LNCaP clone FGC (cell line): ENCODE measurements around the gene ZNF70.

Experiments used
- DNase-seq: peaks from one replicate; pipeline ENCODE4 v3.0.0-alpha.2; 2011; ENCODE audit warnings: low read depth
- H3K4me3 ChIP-seq: 2 replicates; pipeline ENCODE4 v1.5.1; 2011; ENCODE audit warnings: mild to moderate bottlenecking, low read depth, low read length, control low read depth
- TF ChIP-seq, protein P1 (sequence below): IDR thresholded peaks from 2 replicates; pipeline ENCODE4 v1.5.1; 2012; ENCODE audit warnings: mild to moderate bottlenecking; ENCODE audit not compliant: control insufficient read depth, insufficient read depth; ENCODE audit errors: extremely low read depth

The ZNF70 gene

DNA sequence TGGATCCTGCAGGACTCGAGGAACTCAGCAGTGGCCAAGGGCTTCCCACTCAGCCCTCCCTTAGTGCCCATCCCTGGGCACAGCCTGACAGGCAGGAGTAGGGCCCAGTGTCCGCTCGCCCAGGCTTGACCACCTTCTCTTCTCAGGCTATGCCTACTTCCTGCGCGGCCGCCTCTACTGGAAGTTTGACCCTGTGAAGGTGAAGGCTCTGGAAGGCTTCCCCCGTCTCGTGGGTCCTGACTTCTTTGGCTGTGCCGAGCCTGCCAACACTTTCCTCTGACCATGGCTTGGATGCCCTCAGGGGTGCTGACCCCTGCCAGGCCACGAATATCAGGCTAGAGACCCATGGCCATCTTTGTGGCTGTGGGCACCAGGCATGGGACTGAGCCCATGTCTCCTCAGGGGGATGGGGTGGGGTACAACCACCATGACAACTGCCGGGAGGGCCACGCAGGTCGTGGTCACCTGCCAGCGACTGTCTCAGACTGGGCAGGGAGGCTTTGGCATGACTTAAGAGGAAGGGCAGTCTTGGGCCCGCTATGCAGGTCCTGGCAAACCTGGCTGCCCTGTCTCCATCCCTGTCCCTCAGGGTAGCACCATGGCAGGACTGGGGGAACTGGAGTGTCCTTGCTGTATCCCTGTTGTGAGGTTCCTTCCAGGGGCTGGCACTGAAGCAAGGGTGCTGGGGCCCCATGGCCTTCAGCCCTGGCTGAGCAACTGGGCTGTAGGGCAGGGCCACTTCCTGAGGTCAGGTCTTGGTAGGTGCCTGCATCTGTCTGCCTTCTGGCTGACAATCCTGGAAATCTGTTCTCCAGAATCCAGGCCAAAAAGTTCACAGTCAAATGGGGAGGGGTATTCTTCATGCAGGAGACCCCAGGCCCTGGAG is 32.6 kb upstream of the ZNF70 start:
- TF ChIP-seq, protein P1, sequence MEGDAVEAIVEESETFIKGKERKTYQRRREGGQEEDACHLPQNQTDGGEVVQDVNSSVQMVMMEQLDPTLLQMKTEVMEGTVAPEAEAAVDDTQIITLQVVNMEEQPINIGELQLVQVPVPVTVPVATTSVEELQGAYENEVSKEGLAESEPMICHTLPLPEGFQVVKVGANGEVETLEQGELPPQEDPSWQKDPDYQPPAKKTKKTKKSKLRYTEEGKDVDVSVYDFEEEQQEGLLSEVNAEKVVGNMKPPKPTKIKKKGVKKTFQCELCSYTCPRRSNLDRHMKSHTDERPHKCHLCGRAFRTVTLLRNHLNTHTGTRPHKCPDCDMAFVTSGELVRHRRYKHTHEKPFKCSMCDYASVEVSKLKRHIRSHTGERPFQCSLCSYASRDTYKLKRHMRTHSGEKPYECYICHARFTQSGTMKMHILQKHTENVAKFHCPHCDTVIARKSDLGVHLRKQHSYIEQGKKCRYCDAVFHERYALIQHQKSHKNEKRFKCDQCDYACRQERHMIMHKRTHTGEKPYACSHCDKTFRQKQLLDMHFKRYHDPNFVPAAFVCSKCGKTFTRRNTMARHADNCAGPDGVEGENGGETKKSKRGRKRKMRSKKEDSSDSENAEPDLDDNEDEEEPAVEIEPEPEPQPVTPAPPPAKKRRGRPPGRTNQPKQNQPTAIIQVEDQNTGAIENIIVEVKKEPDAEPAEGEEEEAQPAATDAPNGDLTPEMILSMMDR = no peak
- DNase-seq = no peak
- H3K4me3 ChIP-seq = no peak overlapping the region

DNA sequence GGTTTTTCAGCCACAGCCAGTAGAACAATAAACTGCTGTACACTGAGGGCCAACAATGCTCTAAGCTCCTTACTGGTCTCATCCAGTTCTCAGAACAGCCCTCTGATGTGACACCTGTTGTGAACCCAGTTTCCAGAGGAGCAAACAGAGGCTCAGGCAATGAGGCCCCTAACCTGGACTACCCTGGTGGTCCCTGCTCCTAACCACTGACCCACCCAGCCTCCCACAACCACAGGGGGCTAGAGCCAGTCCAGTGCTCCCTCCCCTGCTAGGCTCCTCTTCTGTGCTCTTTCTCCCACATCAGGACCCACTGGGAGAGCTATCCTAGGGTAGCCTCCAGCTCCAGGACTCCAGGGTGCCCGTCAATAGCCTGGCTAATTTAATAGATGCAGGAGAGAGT is 31.8 kb upstream of the ZNF70 start:
- DNase-seq = no peak
- H3K4me3 ChIP-seq = no peak overlapping the region
- TF ChIP-seq, protein P1 = no peak

DNA sequence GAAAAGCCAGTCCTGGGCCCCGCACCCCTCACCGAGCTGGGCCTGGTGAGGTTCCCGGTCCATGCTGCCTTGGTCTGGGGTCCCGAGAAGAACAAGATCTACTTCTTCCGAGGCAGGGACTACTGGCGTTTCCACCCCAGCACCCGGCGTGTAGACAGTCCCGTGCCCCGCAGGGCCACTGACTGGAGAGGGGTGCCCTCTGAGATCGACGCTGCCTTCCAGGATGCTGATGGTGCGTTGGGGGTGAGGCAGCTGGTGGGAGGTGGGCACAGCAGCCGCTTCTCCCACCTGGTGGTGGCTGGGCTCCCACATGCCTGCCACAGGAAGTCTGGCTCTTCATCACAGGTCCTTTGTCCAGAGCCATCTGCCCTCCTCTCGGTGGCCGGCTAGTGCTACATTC is 31.3 kb upstream of the ZNF70 start:
- no peak for DNase-seq
- no peak overlapping the region for H3K4me3 ChIP-seq
- TF ChIP-seq, protein P1 = no peak

DNA sequence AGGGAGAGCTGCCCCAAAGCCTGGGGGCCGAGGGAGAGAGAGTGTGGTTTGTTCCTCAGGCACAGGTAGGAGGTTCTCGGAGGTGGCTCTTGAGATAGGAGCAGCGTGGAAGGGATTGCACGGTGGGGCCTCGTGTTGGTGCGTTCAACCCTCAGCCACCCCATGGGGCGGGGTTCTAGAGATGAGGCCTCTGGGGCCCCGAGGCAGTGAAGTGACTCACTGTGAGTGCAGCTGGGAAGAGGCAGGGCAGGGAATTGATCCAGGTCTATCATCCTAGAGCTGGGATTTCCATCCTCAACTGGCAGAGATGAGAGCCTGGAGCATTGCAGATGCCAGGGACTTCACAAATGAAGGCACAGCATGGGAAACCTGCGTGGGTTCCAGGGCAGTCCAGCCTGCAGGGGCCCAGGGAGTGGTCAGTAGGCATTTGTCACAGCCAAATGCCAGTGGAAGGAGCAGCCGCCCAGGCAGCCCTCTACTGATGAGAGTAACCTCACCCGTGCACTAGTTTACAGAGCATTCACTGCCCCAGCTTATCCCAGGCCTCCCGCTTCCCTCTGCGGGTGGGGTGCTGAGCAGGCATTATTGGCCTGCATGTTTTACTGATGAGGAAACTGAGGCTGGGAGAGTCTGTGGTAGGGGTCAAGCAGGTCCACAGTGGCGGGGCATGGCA is 30.7 kb upstream of the ZNF70 start:
- TF ChIP-seq, protein P1 = no peak
- no peak overlapping the region for H3K4me3 ChIP-seq
- no peak for DNase-seq

DNA sequence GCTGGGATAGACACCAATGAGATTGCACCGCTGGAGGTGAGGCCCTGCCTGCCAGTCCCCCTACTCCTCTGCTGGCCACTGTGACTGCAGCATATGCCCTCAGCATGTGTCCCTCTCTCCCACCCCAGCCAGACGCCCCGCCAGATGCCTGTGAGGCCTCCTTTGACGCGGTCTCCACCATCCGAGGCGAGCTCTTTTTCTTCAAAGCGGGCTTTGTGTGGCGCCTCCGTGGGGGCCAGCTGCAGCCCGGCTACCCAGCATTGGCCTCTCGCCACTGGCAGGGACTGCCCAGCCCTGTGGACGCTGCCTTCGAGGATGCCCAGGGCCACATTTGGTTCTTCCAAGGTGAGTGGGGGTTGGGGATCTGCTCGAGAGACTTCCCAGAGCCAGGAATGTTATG is 30.2 kb upstream of the ZNF70 start:
- H3K4me3 ChIP-seq = no peak overlapping the region
- TF ChIP-seq, protein P1 = no peak
- DNase-seq = no peak

DNA sequence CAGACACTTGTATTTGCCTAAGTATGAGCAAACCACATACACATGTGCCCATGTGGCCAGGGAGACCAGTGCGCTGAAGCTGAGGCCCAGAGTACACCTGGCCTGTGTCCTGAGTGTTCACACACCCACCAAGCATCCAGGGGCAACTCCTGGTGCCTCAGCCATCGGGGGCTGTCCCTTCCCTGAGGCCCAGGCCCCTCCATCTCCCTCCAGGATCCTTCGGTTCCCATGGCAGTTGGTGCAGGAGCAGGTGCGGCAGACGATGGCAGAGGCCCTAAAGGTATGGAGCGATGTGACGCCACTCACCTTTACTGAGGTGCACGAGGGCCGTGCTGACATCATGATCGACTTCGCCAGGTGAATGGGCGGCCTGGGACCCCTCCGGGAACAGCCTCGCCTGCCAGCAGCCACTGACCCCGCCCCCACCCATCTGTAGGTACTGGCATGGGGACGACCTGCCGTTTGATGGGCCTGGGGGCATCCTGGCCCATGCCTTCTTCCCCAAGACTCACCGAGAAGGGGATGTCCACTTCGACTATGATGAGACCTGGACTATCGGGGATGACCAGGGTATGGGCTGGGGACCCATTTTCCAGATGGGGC is 29.3 kb upstream of the ZNF70 start:
- DNase-seq = no peak
- TF ChIP-seq, protein P1 = no peak
- no peak overlapping the region for H3K4me3 ChIP-seq
